GM18505 (cell line): Measurements from ENCODE around the gene MAGEB17.
"Not testable (repeated sequence)": the region's sequence is repeated elsewhere in the genome, so short reads cannot be mapped to it uniquely, and the experiment has no call there.

Experiments
- ATAC-seq: cut with Tn5 transposase; IDR thresholded peaks from one replicate; pipeline ENCODE4 v1.9.1; 2021; ENCODE audit not compliant: unreplicated experiment
- POLR2A ChIP-seq: IDR thresholded peaks from 4 replicates; pipeline ENCODE4 v1.6.1; 2011; ENCODE audit warnings: borderline replicate concordance; ENCODE audit not compliant: insufficient read depth, insufficient read length; ENCODE audit errors: extremely low read depth

MAGEB17 gene

GRCh38 chrX:16141422-16142245 lies 25.6 kb upstream of the MAGEB17 start:
- TF ChIP-seq POLR2A, result no peak
- ATAC-seq, result no peak

GRCh38 chrX:16142246-16142558 lies 25.1 kb upstream of the MAGEB17 start:
- no peak for TF ChIP-seq POLR2A
- no peak for ATAC-seq

- TF ChIP-seq POLR2A, result no peak
- no peak for ATAC-seq
These were observed 23.3 kb upstream of the MAGEB17 start for GRCh38 chrX:16143968-16144367.

GRCh38 chrX:16144420-16144819 lies 22.9 kb upstream of the MAGEB17 start:
- TF ChIP-seq POLR2A, result no peak
- no peak for ATAC-seq

- ATAC-seq, result not testable (repeated sequence)
These were observed 22.2 kb upstream of the MAGEB17 start for GRCh38 chrX:16145093-16145492.

GRCh38 chrX:16145656-16146055 lies 21.6 kb upstream of the MAGEB17 start:
- no peak for ATAC-seq
- no peak for TF ChIP-seq POLR2A

- no peak for TF ChIP-seq POLR2A
- ATAC-seq, result no peak
These were observed 18.4 kb upstream of the MAGEB17 start for GRCh38 chrX:16148896-16149295.

GRCh38 chrX:16155581-16156096 lies 11.6 kb upstream of the MAGEB17 start:
- no peak for TF ChIP-seq POLR2A
- ATAC-seq, result no peak

- ATAC-seq, result no peak
- TF ChIP-seq POLR2A, result no peak
These were observed 10.5 kb upstream of the MAGEB17 start for GRCh38 chrX:16156692-16157331.

- TF ChIP-seq POLR2A, result no peak
These were observed 6.6 kb upstream of the MAGEB17 start for GRCh38 chrX:16160729-16161128.

GRCh38 chrX:16161173-16161572 lies 6.1 kb upstream of the MAGEB17 start:
- ATAC-seq, result not testable (repeated sequence)

More at GRCh38 chrX:16160729-16161128, 6.6 kb upstream of the MAGEB17 start:
- ATAC-seq, result no peak

- no peak for ATAC-seq
- TF ChIP-seq POLR2A, result no peak
These were observed 4.9 kb upstream of the MAGEB17 start for GRCh38 chrX:16162391-16162790.

- ATAC-seq, result no peak
- TF ChIP-seq POLR2A, result no peak
These were observed 2.5 kb upstream of the MAGEB17 start for GRCh38 chrX:16164748-16165147.

- TF ChIP-seq POLR2A, result no peak
- ATAC-seq, result no peak
These were observed 3.8 kb downstream of the MAGEB17 start for GRCh38 chrX:16171039-16171438.
